Ishikawa (cell line): ENCODE measurements around the gene HAO1.

Experiments used
- CEBPB ChIP-seq: IDR thresholded peaks from 2 replicates; pipeline ENCODE4 v1.6.1; 2012
- CREB1 ChIP-seq: IDR thresholded peaks from 2 replicates; pipeline ENCODE4 v1.6.1; 2012; ENCODE audit warnings: low read depth
- EGR1 ChIP-seq: IDR thresholded peaks from 2 replicates; pipeline ENCODE4 v1.6.1; 2012
- EP300 ChIP-seq: IDR thresholded peaks from 2 replicates; pipeline ENCODE4 v1.6.1; 2012; ENCODE audit warnings: borderline replicate concordance
- FOXM1 ChIP-seq: IDR thresholded peaks from 2 replicates; pipeline ENCODE4 v1.6.1; 2012; ENCODE audit warnings: low read depth, borderline replicate concordance
- NFIC ChIP-seq: IDR thresholded peaks from 2 replicates; pipeline ENCODE4 v1.6.1; 2012
- RAD21 ChIP-seq: IDR thresholded peaks from 2 replicates; pipeline ENCODE4 v1.6.1; 2012; ENCODE audit warnings: low read depth
- TAF1 ChIP-seq: IDR thresholded peaks from 2 replicates; pipeline ENCODE4 v1.6.1; 2012; ENCODE audit warnings: low read depth, mild to moderate bottlenecking
- TCF12 ChIP-seq: IDR thresholded peaks from 2 replicates; pipeline ENCODE4 v1.6.1; 2012; ENCODE audit warnings: low read depth
- TEAD4 ChIP-seq: IDR thresholded peaks from 2 replicates; pipeline ENCODE4 v1.6.1; 2012
- USF1 ChIP-seq: IDR thresholded peaks from 2 replicates; pipeline ENCODE4 v1.6.1; 2012
- YY1 ChIP-seq: IDR thresholded peaks from 2 replicates; pipeline ENCODE4 v1.6.1; 2012; ENCODE audit warnings: low read depth
- ZBTB7A ChIP-seq: IDR thresholded peaks from 2 replicates; pipeline ENCODE4 v1.6.1; 2012; ENCODE audit warnings: low read depth
- TF ChIP-seq, protein P1 (sequence below): IDR thresholded peaks from 2 replicates; pipeline ENCODE4 v1.6.1; 2012; ENCODE audit warnings: low read depth, mild to moderate bottlenecking
- TF ChIP-seq, protein P2 (sequence below): IDR thresholded peaks from 2 replicates; pipeline ENCODE4 v1.6.1; 2012

Gene HAO1

GRCh38 chr20:7843613-7844012 is 96.6 kb downstream of the HAO1 start:
- TF ChIP-seq, protein P1, sequence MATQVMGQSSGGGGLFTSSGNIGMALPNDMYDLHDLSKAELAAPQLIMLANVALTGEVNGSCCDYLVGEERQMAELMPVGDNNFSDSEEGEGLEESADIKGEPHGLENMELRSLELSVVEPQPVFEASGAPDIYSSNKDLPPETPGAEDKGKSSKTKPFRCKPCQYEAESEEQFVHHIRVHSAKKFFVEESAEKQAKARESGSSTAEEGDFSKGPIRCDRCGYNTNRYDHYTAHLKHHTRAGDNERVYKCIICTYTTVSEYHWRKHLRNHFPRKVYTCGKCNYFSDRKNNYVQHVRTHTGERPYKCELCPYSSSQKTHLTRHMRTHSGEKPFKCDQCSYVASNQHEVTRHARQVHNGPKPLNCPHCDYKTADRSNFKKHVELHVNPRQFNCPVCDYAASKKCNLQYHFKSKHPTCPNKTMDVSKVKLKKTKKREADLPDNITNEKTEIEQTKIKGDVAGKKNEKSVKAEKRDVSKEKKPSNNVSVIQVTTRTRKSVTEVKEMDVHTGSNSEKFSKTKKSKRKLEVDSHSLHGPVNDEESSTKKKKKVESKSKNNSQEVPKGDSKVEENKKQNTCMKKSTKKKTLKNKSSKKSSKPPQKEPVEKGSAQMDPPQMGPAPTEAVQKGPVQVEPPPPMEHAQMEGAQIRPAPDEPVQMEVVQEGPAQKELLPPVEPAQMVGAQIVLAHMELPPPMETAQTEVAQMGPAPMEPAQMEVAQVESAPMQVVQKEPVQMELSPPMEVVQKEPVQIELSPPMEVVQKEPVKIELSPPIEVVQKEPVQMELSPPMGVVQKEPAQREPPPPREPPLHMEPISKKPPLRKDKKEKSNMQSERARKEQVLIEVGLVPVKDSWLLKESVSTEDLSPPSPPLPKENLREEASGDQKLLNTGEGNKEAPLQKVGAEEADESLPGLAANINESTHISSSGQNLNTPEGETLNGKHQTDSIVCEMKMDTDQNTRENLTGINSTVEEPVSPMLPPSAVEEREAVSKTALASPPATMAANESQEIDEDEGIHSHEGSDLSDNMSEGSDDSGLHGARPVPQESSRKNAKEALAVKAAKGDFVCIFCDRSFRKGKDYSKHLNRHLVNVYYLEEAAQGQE: no peak
- TF ChIP-seq CREB1: no peak
- no peak for TF ChIP-seq FOXM1
- no peak for TF ChIP-seq EP300
- TF ChIP-seq CEBPB: no peak

DNA sequence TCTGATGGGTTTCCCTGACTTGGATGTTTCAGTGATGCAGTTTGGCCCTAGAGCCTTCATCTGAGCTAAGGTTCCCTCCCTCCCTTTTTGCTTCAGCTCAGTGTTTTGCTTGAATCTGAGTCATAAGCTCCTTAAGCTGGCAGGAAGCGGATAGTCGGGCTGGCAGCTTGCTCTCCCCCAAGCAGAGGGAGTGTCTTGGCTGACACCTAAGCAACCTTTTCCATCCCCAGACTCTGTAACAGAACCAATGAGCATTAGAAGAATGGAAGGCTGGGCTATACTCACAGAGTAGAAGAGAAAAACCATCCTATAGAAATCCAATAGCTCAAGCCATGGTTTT is 98.3 kb downstream of the HAO1 start:
- TF ChIP-seq USF1: no peak

DNA sequence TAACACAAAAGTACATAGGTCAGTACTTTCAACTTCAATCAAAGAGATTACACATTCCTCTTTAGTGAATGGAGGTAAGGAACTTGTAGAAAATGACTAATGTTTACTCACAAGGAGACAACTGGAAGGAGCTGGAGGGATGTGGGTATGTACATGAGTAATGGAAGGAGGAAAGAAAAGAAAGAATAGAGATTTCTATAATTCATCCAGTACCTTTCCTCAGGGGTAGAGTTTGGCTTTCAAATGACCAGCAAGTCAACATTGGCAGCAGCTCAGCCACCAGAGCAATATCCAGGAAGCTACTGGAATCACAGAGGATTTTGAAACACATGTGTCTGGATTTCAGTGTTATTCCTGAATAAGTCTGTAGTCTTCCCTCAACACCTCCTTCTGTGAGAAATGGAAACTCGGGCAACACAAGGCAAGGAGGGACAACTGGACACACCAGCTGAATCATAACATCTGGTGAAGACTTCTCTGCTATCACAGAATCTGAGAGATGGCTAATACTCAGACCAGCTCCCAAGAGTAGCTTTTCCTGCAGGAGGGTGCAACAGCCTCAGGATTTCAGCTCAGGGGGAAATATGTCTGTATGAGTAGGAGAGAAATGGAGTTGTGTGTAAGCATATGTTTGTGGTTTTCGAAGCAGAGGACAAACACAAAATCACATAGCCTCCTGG is 98.8 kb downstream of the HAO1 start:
- TF ChIP-seq YY1: no peak
- TF ChIP-seq CEBPB: no peak
- TF ChIP-seq TAF1: no peak
- no peak for TF ChIP-seq FOXM1
- TF ChIP-seq EP300: no peak
- TF ChIP-seq, protein P1: no peak
- no peak for TF ChIP-seq CREB1
- TF ChIP-seq EGR1: no peak
- TF ChIP-seq NFIC: no peak
- TF ChIP-seq TCF12: no peak
- TF ChIP-seq TEAD4: no peak
- TF ChIP-seq ZBTB7A: no peak
- no peak for TF ChIP-seq USF1
- TF ChIP-seq RAD21: no peak
- TF ChIP-seq, protein P2, sequence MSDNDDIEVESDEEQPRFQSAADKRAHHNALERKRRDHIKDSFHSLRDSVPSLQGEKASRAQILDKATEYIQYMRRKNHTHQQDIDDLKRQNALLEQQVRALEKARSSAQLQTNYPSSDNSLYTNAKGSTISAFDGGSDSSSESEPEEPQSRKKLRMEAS: no peak

DNA sequence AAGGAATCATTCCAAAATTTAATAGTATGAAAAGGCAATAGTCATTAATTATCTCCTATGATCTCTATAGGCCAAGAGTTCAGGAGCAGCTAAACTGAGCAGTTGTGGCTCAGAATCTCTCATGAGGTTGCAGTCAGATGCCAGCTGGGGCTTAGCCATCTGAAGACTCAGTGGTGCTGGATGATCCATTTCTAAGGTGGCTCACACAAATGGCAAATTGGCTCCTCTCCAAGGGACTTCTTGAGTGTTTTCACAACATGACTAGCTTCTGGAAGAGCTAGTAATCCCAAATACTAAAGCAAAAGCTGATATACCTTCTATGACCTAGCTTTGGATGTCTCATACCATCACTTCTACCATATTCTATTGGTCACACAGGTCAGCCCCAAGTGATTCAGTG is 104.2 kb downstream of the HAO1 start:
- TF ChIP-seq NFIC (no peak), CREB1 (no peak), RAD21 (no peak), CEBPB (no peak), EGR1 (no peak), TEAD4 (no peak), TCF12 (no peak), EP300 (no peak), USF1 (no peak), ZBTB7A (no peak)
- TF ChIP-seq, protein P2: no peak
- TF ChIP-seq, protein P1: no peak
